GM23248 (cell line): ENCODE results near the gene ZNF200. TPM values are rescaled to one million over a fixed set of nuclear protein-coding genes. Genes with fewer than 3 reads are reported as not detected.
A peak's percentile ranks its signal among the peaks of the same experiment; 100 is the strongest.
"Not testable (repeated sequence)": the region's sequence is repeated elsewhere in the genome, so short reads cannot be mapped to it uniquely, and the experiment has no call there.

Experiments
- DNase-seq: peaks from one replicate; pipeline ENCODE4 v3.0.0-alpha.2; 2015
- H2AFZ ChIP-seq: fragments of 200-600 bp; sonication (generic); 2 replicates; pipeline ENCODE4 v1.6.1; 2016; ENCODE audit warnings: antibody characterized with exemption
- H3F3A ChIP-seq: fragments of 200-600 bp; sonication (generic); 2 replicates; pipeline ENCODE4 v1.6.1; 2016; ENCODE audit warnings: mild to moderate bottlenecking, antibody characterized with exemption, mixed run types; ENCODE audit not compliant: insufficient read depth
- H3K27ac ChIP-seq: fragments of 200-600 bp; sonication (generic); 2 replicates; pipeline ENCODE4 v1.5.1; 2016; ENCODE audit warnings: mild to moderate bottlenecking
- H3K27me3 ChIP-seq: fragments of 200-600 bp; sonication (generic); replicated peaks from 2 replicates; pipeline ENCODE4 v1.6.1; 2016; ENCODE audit warnings: mild to moderate bottlenecking; ENCODE audit not compliant: insufficient read depth
- H3K36me3 ChIP-seq: fragments of 200-600 bp; sonication (generic); 2 replicates; pipeline ENCODE4 v1.6.1; 2016; ENCODE audit warnings: low read depth, mild to moderate bottlenecking
- H3K4me1 ChIP-seq: fragments of 200-600 bp; sonication (generic); 2 replicates; pipeline ENCODE4 v1.6.1; 2016; ENCODE audit warnings: mild to moderate bottlenecking; ENCODE audit not compliant: insufficient read depth
- H3K4me2 ChIP-seq: fragments of 200-600 bp; sonication (generic); one replicate; pipeline ENCODE4 v1.6.1; 2016; ENCODE audit warnings: mild to moderate bottlenecking; ENCODE audit not compliant: unreplicated experiment
- H3K4me3 ChIP-seq: fragments of 200-600 bp; sonication (generic); 2 replicates; pipeline ENCODE4 v1.5.1; 2016; ENCODE audit warnings: mild to moderate bottlenecking
- H3K79me2 ChIP-seq: fragments of 200-600 bp; sonication (generic); 2 replicates; pipeline ENCODE4 v1.6.1; 2016; ENCODE audit warnings: mild to moderate bottlenecking; ENCODE audit not compliant: insufficient read depth
- H3K9ac ChIP-seq: fragments of 200-600 bp; sonication (generic); 2 replicates; pipeline ENCODE4 v1.6.1; 2016; ENCODE audit warnings: mild to moderate bottlenecking
- H3K9me2 ChIP-seq: fragments of 200-600 bp; sonication (generic); 2 replicates; pipeline ENCODE4 v1.6.1; 2016; ENCODE audit warnings: mixed run types, mild to moderate bottlenecking, moderate library complexity; ENCODE audit not compliant: insufficient read depth
- H3K9me3 ChIP-seq: fragments of 200-600 bp; sonication (generic); one replicate; pipeline ENCODE4 v1.6.1; 2017; ENCODE audit warnings: low read depth
- H4K20me1 ChIP-seq: fragments of 200-600 bp; sonication (generic); 2 replicates; pipeline ENCODE4 v1.6.0; 2016; ENCODE audit not compliant: insufficient read depth
- EZH2 ChIP-seq: fragments of 200-600 bp; sonication (generic); IDR thresholded peaks from 2 replicates; pipeline ENCODE4 v1.6.1; 2018; ENCODE audit warnings: antibody characterized with exemption, mild to moderate bottlenecking; ENCODE audit not compliant: insufficient read depth, poor library complexity, severe bottlenecking
- EZH2phosphoT487 ChIP-seq: fragments of 200-600 bp; sonication (generic); IDR thresholded peaks from 2 replicates; pipeline ENCODE4 v1.6.1; 2018; ENCODE audit warnings: antibody characterized with exemption, moderate library complexity, mild to moderate bottlenecking, low read depth; ENCODE audit not compliant: insufficient read depth
- WGBS, 2 experiments: methylation state at CpG; one replicate each; pipeline ENCODE4 v1.1.6; 2015 to 2017; ENCODE audit warnings: low lambda C conversion rate in 2 of 2, low coverage in 1 of 2; ENCODE audit errors: missing lambda C conversion rate in 2 of 2; 5-methylcytosine and 5-hydroxymethylcytosine counted together
- in situ Hi-C: fragments of 300-500 bp; cut with MboI; formaldehyde crosslinking; loops from 2 replicates; pipeline ENCODE4 v1.15.0; 2020
- polyA plus RNA-seq: library from polyadenylated mRNA; unstranded; fragments of >200 nt; fragmentation: Nextera tagmentation; extraction: Ambion mirVana; gene quantifications from 2 replicates; pipeline ENCODE4 v1.2.1, GENCODE V29; 2016
- total RNA-seq: library from RNA; depleted of rRNA; stranded (reverse); fragments of >200 nt; shearing (Covaris generic); gene quantifications from 2 replicates; pipeline ENCODE4 v1.2.3, GENCODE V29; 2014

The ZNF200 gene
- total and polyA plus RNA-seq, 2 experiments from 2014 or later: 7.8 to 10.3 TPM

- Histone ChIP-seq H3F3A (no peaks in the 10 kb centered on the region), H3K27me3 (peaks cover 13% of the 10 kb centered on the region), H3K4me2 (no peak overlapping the region), H3K9me3 (no peaks in the 10 kb centered on the region), H3K36me3 (no peaks in the 10 kb centered on the region), H3K4me1 (no peaks in the 10 kb centered on the region), H4K20me1 (no peaks in the 10 kb centered on the region), H3K9ac (no peak overlapping the region), H3K4me3 (no peak overlapping the region), H2AFZ (no peak overlapping the region), H3K27ac (no peak overlapping the region), H3K79me2 (no peaks in the 10 kb centered on the region), H3K9me2 (no peaks in the 10 kb centered on the region; the same call in 1 of the 2 replicates)
- TF ChIP-seq EZH2phosphoT487 (no peak), EZH2 (no peak)
- in situ Hi-C loops: no loop called here
- peak; percentile 49 for DNase-seq
- 46 to 51% methylated on average over 6 of the region's 6 CpGs for WGBS, 2 experiments
Measured at GRCh38 chr16:3202903-3203539, 31.9 kb downstream of the ZNF200 start.

- H3K27me3 ChIP-seq: peaks cover 13% of the 10 kb centered on the region
- no peak overlapping the region for H3K4me3 ChIP-seq
- no peaks in the 10 kb centered on the region for H4K20me1 ChIP-seq
- no peak overlapping the region for H3K27ac ChIP-seq
- 46 to 54% methylated on average over 13 of the region's 13 CpGs for WGBS, 2 experiments
- H3F3A ChIP-seq: no peaks in the 10 kb centered on the region
- no peaks in the 10 kb centered on the region for H3K4me1 ChIP-seq
- no peaks in the 10 kb centered on the region for H3K36me3 ChIP-seq
- no peaks in the 10 kb centered on the region; the same call in 1 of the 2 replicates for H3K9me2 ChIP-seq
- no peak overlapping the region for H2AFZ ChIP-seq
- no peaks in the 10 kb centered on the region for H3K79me2 ChIP-seq
- H3K9me3 ChIP-seq: no peaks in the 10 kb centered on the region
- peak; percentile 20 for DNase-seq
- H3K9ac ChIP-seq: no peak overlapping the region
- H3K4me2 ChIP-seq: no peak overlapping the region
- TF ChIP-seq EZH2: no peak
- TF ChIP-seq EZH2phosphoT487: no peak
- in situ Hi-C loops: no loop called here
Measured at GRCh38 chr16:3198334-3199072, 36.5 kb downstream of the ZNF200 start.

GRCh38 chr16:3197694-3198333, 37.1 kb downstream of the ZNF200 start:
- H3K9ac ChIP-seq, DNase-seq, H3K4me3 ChIP-seq, H3F3A ChIP-seq, H3K36me3 ChIP-seq, H3K79me2 ChIP-seq, H3K4me2 ChIP-seq, H3K9me2 ChIP-seq, H3K27ac ChIP-seq, H3K4me1 ChIP-seq, in situ Hi-C loops, H3K9me3 ChIP-seq, H4K20me1 ChIP-seq, H2AFZ ChIP-seq: not testable (repeated sequence)
- peaks cover 13% of the 10 kb centered on the region for H3K27me3 ChIP-seq
- WGBS, 2 experiments: 0 to 15% methylated on average over 2 to 3 of the region's 3 CpGs

- TF ChIP-seq EZH2phosphoT487 (no peak), EZH2 (no peak)
- H3K4me1 ChIP-seq: no peaks in the 10 kb centered on the region
- 56 to 58% methylated on average over 10 of the region's 10 CpGs for WGBS, 2 experiments
- H3K4me2 ChIP-seq: no peak overlapping the region
- no peak overlapping the region for H2AFZ ChIP-seq
- H3F3A ChIP-seq: no peaks in the 10 kb centered on the region
- H3K27ac ChIP-seq: no peak overlapping the region
- no peaks in the 10 kb centered on the region; the same call in 1 of the 2 replicates for H3K9me2 ChIP-seq
- H3K79me2 ChIP-seq: no peaks in the 10 kb centered on the region
- H4K20me1 ChIP-seq: no peaks in the 10 kb centered on the region
- H3K4me3 ChIP-seq: no peak overlapping the region
- H3K9me3 ChIP-seq: no peaks in the 10 kb centered on the region
- DNase-seq: no peak
- H3K9ac ChIP-seq: no peak overlapping the region
- H3K27me3 ChIP-seq: peaks cover 13% of the 10 kb centered on the region
- in situ Hi-C loops: no loop called here
- no peaks in the 10 kb centered on the region for H3K36me3 ChIP-seq
Measured at GRCh38 chr16:3195975-3196374, 39.0 kb downstream of the ZNF200 start.
